Kidney capillary endothelial cell (primary cell): Measurements from ENCODE around the gene ISCA1.
"Not testable (repeated sequence)": the region's sequence is repeated elsewhere in the genome, so short reads cannot be mapped to it uniquely, and the experiment has no call there.

ENCODE experiments used
- DNase-seq: peaks from one replicate; pipeline ENCODE4 v3.0.0-alpha.2; 2018; ENCODE audit warnings: low spot score

The ISCA1 gene

DNA sequence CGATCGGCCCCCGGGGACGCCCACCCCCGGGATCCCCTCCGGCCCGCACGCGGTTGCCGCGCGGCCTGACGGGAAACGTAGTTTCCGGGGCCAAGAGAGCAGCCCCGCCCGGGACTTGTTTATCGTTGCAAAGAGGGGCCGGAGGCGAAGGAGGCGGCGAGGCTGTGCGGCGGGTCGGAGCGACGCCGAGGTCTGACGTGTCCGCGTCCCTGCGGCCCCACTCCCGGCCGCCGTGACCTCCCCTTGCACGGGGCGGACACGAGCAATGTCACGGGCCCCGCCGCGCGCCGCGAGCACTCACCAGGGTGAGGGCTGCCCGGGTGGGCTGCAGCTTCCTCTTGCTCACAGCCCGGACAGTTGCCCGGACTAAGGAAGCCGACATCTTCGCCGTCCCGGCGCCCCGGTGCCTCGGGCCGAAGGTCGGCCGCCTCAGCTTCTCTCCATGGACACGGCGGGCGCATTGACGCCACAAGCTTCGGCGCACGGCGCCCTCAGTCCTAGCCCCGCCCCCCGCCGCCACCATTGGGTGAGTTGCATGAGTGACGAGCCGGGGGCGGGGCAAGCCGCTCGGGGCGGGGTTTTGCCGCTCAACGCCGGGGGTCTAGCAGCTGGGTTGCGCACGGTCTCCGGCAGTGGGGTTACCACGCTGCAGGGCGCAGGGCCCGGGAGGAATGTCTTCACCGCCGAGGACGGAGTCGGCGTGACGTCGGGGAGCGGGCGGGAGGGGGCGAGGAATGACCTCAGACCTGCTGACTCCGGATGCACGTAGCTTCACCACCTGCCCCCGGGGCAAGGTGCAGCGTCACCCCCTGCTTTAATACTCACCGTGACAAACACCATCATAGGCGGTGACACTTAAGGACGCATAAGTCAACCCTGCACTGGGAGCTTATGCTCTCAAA is at the start of gene ISCA1:
Gene ISCA1, minus strand, starts transcription at position 462 of the 902 bp plus-strand sequence. Its CDS starts 80 bp downstream, at position 382.
- DNase-seq = peak; percentile 90

DNA sequence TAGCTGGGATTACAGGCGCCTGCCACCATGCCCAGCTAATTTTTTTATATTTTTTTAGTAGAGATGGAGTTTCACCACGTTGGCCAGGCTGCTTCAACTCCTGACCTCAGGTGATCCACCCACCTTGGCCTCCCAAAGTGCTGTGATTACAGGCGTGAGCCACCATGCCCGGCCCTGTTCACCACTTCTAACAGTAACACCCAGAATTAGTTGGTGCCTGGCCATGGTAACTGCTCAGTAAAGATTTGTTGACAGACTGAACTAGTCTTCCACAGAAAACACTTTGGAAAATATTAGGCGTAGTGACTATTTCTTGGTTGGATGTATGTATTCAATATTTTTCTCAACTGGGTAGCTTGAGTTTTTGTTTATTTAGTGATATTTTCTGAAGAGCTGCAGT is 47.8 kb upstream of the ISCA1 start:
- DNase-seq = no peak

DNA sequence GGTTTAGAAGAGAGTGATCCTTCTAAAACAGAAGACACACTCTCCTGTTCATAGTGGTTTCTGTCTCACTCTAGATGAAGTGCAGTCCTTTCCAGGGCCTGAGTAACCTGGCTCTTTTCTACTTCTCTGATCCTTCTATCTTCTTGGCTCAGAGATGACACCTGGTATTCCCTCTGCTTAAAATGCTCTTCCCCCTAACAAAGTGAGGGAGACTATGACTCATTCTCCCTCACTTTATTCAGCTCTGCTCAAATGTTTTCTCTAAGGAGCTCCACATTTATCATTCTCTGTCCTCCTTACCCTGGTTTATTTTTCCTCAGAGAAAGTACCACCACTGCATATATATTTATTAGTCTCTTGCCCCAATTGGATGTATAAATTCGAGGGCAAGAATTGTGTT is 47.3 kb upstream of the ISCA1 start:
- DNase-seq = no peak

DNA sequence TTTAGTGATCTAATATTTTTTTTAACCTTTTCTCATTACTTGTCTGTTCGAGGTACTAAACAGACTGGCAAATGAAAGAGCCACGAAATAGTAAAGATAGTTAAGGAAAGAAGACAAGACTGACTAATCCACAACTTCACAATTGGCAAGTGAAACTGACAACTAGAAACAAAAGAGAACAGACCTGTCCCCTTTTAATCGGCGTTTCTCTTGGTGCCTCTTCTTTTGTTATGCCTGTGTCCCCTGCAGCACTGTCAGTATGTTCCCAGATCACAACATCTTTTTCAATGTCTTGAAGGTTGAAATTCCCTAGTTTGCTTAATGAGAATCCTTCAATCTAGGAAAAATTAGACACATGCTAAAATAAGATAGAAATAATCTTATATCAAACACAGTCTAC is 45.8 kb upstream of the ISCA1 start:
- no peak for DNase-seq

DNA sequence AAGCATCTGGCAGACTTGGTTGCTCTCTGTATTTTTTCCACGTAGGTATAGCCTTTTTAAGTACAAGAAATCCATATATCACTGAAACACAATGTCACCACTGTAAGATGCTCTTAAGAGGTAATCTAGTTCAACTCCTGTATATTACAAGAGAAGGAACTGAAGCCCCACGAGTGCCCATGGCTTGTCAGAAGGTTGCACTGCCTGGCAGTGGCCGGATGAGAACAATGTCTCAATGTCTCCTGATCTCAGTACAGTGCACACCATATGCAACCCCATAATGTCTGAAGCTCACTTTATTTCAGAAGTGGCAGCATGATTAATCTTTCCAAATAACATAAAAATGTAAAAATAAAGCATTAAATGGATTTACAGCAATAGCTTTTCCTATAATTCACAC is 44.2 kb upstream of the ISCA1 start:
- no peak for DNase-seq

DNA sequence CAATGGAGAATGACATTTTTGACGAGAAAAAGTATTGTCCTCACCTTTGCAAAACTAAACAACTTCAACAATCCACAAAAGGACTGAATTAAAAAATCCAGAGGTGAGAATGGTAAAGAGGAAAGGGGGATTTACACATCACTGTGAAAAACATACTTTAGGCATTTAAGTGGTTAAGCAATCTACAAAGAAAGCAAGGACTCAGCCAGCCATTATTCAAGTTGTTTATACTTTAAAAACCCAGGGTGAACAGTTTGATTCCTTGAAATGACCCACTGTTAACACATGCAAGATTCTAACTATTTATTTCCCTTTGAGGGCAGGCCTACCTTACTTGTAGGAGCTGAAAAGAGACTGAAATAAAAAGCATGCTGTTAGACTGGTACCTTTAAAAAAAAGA is 42.6 kb upstream of the ISCA1 start:
- no peak for DNase-seq

DNA sequence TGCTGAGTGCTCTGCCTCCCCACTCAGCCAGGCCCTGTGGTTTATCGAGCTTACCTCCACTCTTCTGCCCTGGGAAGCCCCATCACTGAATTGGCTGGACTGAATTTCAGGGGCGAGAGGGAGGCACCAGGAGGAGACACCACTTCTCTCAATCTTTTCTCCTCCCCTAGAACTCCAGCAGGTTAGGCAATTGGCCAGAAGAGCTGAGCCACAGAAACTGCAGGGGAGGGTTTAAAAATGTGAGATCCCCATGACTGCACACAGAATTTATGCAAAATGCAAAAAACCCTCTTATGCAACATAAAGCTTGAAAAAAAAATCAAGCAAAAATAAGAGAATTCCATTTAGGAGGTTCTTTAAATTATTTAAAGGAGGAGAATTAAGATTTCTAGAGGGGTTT is 42.0 kb upstream of the ISCA1 start:
- DNase-seq = no peak

DNA sequence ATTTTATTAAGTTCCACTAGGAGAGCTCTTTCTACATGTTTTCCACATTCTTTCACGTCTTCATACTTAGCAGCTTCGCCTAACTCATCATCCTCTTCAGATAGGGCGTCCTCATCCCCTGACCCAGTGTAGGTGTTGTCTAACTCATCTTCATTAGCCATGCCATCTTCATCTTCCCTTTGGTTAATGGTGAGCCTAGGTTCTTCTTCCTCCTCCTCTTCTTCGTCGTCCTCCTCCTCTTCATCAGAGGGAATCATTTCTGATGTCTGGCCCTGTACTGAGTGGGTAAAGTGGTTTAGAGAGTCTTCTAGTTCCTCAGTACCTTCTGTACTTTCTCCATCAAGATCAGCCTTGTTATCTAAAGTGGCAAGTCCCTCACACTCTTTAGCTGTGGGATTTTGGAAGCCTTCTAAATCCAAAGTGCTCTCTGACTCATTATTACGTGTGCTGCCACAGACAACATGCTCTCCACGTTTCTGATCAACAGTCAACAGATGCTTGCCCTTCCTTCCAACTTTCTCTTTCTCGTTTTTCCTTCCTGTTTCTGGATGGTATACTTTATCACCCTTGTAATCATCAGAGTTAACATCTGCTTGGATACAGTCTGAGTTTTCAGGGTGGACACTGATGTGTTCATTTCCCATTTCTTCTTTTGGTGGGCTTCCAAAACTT is 40.8 kb upstream of the ISCA1 start:
- peak; percentile 12 for DNase-seq

DNA sequence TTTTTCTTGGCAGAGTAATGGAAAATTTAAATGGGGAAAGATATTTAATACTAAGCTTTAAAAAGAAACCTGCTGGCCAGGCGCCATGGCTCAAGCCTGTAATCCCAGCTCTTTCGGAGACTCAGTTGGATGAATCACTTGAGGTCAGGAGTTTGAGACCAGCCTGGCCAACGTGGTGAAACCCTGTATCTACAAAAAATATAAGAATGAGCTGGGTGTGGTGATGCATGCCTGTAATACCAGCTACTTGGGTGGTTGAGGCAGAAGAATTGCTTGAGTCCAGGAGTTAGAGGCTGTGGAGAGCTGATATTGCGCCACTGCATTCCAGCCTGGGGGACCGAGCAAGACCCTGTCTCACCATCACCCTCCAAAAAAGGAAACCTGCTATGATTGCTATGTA is 39.0 kb upstream of the ISCA1 start:
- no peak for DNase-seq

DNA sequence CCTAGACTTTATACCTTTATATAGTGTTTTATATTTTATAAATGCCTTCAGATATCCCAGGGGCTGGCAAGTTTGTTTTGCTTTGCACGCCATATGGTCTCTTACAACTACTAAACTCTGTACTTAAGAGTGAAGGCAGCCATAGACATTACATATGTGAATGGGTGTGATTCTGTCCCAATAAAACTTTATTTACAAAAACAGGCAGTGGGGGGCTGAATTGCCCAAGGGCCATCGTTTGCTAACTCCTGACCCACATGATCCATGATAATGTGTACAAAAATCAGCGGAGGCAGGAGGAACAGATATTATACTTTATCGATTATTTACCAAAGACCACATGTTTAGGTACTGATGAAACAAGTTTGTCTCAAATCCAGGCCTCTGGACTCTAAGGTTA is 35.8 kb upstream of the ISCA1 start:
- DNase-seq = no peak

DNA sequence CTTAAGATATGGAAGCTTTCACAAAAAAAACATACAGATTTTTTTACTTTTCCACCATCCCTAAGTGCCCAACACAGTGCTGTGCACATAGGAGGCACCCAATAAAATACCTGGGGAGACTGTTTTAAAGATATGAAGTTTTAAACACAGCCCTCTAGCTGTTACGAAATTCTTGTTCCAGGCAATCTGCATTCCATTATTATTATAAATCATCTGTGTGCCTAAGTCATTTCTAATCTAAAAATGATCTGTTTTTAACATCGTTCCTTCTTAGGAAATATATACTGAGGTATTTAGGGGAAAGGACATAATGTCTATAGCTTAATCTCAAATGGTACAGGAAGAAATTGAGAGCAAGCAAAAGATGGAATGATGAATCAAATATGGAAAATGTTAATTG is 32.7 kb upstream of the ISCA1 start:
- no peak for DNase-seq

DNA sequence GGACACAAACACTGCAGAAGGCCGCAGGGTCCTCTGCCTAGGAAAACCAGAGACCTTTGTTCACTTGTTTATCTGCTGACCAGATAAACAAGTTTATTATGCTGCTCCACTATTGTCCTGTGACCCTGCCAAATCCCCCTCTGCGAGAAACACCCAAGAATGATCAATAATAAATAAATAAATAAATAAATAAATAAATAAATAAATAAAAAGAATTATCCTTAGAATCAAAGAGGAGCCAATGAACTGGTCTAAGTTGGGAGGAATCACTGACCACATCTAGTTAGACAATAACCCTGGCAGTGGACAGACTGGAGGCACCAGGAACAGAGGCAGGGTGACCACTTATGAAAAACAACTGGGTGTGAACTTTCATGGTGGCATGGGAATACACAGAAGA is 30.6 kb upstream of the ISCA1 start:
- not testable (repeated sequence) for DNase-seq

DNA sequence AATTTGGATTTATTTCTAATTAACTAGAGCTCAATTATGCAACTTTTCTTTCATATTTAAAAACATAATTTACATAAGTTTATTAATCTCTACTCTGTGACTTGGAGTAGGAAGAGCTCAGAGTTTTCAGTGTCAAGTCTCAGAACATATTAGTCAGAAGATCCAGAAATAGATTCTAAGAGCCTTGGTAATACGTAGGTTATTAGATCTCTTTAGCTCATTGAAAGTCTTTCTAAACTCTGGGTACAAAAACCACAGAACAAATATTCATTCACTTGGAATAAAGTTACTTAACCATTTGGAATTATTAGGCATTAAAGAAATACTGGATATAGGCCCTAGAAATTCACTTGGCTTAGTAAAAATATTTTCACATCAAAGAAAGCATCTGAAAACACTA is 26.3 kb upstream of the ISCA1 start:
- DNase-seq = no peak

DNA sequence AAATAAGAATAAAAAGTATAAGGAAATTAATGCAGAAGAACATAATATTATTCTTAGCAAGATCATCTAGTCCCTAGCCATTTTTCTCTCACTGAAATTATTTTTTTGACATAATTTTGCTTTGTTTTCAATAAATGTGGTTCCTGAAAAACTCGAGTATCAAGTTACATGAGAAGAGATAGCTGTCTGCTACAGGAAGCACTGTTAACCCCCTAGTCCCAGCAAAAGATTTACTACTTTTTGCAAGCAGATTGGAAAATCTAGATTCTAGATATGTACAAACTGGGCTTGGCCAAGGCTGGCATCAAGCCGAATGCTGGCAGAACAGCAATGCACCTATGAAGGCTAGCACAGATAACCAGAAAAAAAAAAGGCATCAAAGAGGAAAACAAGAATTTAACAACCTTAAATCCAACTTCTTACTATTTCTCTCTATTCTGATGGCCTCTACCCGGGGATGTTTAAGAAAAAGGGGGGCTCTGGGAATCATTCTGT is 21.9 kb upstream of the ISCA1 start:
- DNase-seq = no peak

DNA sequence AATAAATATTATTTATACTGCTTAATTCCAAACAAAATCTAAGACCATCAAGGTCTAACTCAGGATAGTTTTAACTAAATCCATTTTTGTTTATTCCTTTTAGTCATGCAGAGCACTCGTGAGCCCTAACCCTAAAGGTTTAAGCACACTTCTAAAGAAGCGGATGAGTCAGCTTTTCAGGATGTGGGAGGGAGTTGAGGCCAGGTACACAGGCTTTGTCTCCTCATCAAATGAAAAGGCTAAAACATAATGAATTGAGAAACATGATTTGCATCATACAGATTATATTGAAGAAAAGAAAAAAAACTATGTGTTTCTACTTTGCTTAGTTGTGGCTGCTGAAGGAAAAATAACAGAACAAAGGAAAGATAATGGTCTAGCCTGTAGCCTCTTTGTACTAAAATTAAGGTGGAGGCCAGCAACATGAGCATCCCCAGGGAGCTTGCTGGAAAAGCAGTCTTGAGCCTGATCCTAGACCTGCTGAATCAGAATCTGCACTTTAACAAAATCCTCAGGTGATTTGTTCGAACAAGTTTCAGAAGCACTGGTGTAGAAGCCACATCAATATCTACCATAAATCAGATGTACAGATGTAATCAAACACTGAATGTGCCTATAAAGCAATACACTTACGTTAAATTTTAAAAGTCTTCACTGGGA is 21.1 kb upstream of the ISCA1 start:
- DNase-seq = no peak

DNA sequence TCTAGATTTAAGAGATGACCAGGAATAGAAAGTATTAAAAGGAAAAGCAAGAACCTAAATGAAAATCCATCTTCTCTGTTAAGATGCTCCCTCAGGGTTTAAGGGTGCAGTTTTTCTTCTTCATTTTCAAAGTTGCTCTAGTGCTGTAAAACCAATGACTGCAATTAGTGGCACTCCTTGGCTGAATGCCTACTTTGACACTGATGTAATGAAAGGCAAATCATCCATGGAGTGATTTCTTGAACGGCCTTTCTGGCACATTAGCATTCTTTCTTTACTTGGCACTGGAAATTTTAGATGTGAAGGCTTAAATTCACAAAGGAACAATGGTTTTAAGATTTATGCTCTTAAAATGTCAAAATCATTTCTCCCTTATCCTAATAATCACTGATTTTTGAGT is 19.3 kb upstream of the ISCA1 start:
- no peak for DNase-seq

DNA sequence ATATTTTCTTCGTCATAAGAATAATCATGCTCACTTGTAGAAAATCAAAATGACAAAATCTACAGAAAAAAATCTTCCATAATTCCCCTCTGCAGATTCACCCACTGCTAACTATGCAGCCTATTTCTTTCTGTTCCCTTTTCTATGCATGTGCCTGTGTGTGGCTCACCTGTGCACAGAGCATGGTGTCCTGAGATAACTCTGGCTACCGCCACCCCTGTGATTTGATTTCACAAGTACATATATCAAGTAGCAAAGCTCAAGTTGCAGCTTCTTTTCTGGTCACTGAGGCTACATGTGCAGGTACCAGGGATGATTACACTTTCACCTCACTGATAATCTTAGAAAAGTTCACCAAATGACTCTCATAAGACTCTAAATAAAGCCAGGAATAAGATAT is 18.4 kb upstream of the ISCA1 start:
- no peak for DNase-seq

DNA sequence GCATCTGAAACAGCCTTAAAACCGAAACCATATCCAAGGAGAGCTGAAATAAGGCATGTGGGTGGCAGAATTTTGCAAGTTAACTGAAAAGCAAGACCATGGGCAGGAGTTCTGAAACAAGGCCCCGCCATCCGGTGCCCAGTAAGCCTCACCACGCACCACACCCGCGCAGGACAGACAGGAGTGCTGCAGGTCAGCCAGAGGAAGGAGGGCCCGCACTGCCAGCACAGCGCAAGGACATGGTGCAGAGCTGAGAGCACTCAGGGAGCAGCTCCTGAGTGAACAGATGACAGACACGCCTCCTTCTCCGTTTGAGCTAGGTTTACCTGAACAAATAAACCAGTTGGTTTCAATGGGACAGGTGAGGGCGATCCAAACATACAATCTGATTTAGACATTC is 16.5 kb upstream of the ISCA1 start:
- no peak for DNase-seq

DNA sequence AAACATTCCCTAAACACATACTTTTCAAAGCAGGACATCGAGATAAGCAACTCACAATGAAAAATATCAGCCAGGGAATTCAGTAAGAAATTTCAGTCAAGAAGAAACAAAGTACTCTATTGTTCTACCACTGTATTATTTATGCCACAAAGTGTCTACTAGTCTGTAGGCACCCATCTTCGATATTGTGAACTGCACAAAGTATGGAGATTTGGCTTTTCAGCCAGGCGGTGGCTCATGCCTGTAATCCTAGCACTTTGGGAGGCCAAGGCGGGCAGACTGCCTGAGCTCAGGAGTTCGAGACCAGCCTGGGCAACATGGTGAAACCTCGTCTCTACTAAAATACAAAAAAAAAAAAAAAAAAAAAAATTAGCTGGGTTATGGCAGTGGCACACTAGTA is 8.0 kb upstream of the ISCA1 start:
- not testable (repeated sequence) for DNase-seq

DNA sequence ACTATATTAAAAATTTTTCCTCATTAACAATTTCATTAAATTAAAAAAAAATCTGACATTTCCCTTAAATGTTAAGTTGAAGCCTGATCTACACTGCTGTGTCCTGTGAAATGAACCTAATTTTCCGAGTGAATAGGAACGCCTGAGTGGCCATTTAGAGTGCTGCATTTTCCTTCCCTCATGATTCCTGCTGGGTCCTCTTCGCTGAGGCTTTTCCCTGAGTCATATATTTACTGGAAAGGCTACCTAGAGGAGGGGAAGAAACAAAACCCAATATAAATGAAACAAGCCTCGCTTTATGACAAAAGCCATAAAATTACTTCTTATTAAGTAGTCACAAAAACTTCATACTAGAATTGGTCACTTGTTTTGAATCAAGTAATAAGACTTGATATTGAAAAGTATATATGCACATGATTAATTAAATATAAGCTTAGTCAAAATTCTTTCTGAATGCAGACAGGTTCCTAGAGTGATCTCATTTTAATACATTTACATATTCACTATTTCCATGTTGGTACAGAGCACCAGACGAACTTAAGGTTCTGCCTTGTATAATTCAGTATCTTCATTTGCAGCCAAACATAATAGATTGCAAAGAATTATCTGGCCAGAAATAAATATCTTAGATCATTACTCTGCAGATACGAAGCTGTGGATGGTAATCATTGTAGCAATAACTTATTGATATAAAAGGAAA is 6.3 kb upstream of the ISCA1 start:
- no peak for DNase-seq

DNA sequence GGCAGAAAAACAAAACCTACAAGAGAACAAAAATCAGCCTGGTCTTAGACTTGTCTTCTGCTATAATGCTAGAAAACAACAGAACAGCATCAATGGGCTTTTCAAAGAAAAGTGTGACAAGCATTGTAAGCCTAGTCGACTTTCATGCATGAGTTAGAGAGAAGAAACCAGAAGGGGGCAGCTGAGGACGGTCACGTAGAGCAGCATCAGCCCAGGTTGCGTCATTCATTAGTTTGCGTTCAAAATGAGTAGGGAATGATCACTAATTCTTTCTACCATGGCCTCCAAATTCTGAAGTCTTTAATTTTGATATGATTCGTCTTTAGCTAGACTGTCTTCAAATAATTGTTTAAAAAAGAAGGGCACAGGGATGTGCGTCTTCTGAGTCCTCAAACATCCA is 4.7 kb upstream of the ISCA1 start:
- DNase-seq = no peak

DNA sequence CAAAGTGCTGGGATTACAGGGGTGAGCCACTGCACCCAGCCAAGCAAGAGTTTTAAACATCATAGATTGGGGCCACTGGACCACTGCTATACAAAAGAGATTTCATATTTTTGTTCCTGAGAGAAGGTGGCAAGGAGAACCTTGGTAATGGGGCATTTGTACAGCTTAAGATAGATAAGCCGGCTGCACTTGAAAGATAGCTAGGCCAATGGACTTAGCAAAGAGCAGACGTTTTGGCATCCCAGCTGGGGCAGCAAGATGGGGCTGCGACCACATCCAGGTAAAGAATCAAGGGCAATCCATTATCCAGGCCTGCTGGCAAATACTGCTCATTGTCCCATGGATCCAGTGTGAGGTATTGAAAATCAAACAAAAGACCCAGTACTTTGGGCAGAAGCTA is 3.9 kb upstream of the ISCA1 start:
- no peak for DNase-seq
